NCI-H187 treated with DMSO at 0.1 percent for 48 hours (cell line): Measurements from ENCODE around the gene ATXN7L2.

Experiments used
- DNase-seq: peaks from one replicate; lab custom pipeline; 2025; lab: John Stamatoyannopoulos, UW

Gene ATXN7L2

GRCh38 chr1:109475261-109475660, 8.4 kb upstream of the ATXN7L2 start:
- no peak for DNase-seq

- DNase-seq, result no peak
Observed at GRCh38 chr1:109476825-109477224, 6.9 kb upstream of the ATXN7L2 start.

- DNase-seq, result no peak
Observed at GRCh38 chr1:109477821-109478220, 5.9 kb upstream of the ATXN7L2 start.

GRCh38 chr1:109478806-109479205, 4.9 kb upstream of the ATXN7L2 start:
- no peak for DNase-seq

GRCh38 chr1:109479311-109479710, 4.4 kb upstream of the ATXN7L2 start:
- no peak for DNase-seq

- DNase-seq, result no peak
Observed at GRCh38 chr1:109479901-109480300, 3.8 kb upstream of the ATXN7L2 start.

GRCh38 chr1:109481646-109482045, 2.1 kb upstream of the ATXN7L2 start:
- DNase-seq, result no peak

- DNase-seq, result no peak
Observed at GRCh38 chr1:109482242-109482641, 1.5 kb upstream of the ATXN7L2 start.

GRCh38 chr1:109482791-109483671, 674 bp upstream of the ATXN7L2 start:
- no peak for DNase-seq

GRCh38 chr1:109484519-109484975, 842 bp downstream of the ATXN7L2 start:
- DNase-seq, result no peak

GRCh38 chr1:109485001-109485400, 1.3 kb downstream of the ATXN7L2 start:
- DNase-seq, result no peak

- DNase-seq, result no peak
Observed at GRCh38 chr1:109487261-109487660, 3.6 kb downstream of the ATXN7L2 start.

- no peak for DNase-seq
Observed at GRCh38 chr1:109488201-109488600, 4.5 kb downstream of the ATXN7L2 start.

GRCh38 chr1:109488696-109489095, 5.0 kb downstream of the ATXN7L2 start:
- no peak for DNase-seq

- no peak for DNase-seq
Observed at GRCh38 chr1:109490029-109490933, 6.6 kb downstream of the ATXN7L2 start.

GRCh38 chr1:109490934-109491302, 7.2 kb downstream of the ATXN7L2 start:
- no peak for DNase-seq

GRCh38 chr1:109491372-109491771, 7.7 kb downstream of the ATXN7L2 start:
- DNase-seq, result no peak

- no peak for DNase-seq
Observed at GRCh38 chr1:109492779-109493178, 9.1 kb downstream of the ATXN7L2 start.

GRCh38 chr1:109493227-109493626, 9.5 kb downstream of the ATXN7L2 start:
- DNase-seq, result no peak

- DNase-seq, result no peak
Observed at GRCh38 chr1:109493805-109494539, 10.3 kb downstream of the ATXN7L2 start, which contains the start of gene CYB561D1. CYB561D1 (plus strand) TSS chr1:109494094; CDS start chr1:109494140, 46 bp downstream.

GRCh38 chr1:109495738-109496137, 12.0 kb downstream of the ATXN7L2 start:
- DNase-seq, result no peak
